Body of pancreas (tissue), 4 donors: ENCODE measurements around the gene ACSL3. TPM values are rescaled to one million over a fixed set of nuclear protein-coding genes. Genes with fewer than 3 reads are reported as not detected.
A peak's percentile ranks its signal among the peaks of the same experiment; 100 is the strongest.

ENCODE experiments used
- ATAC-seq: fragments of 150-250 bp; one replicate; pipeline ENCODE4 v1.9.1; 2016
- DNase-seq, 4 donors: peaks; one replicate each; pipeline ENCODE4 v3.0.0-alpha.2; 2019
- H3K27ac ChIP-seq, 4 donors: fragments of 200-600 bp; sonication (generic); 1 replicate in 3 of 4; 2 replicates in 1 of 4; pipeline versions ENCODE4 v1.5.1 to v1.6.1; 2016 to 2019; ENCODE audit warnings: mild to moderate bottlenecking in 1 of 4, mixed read lengths in 1 of 4, moderate library complexity in 1 of 4
- H3K27me3 ChIP-seq, 2 donors: fragments of 200-600 bp; sonication (generic); one replicate each; pipeline ENCODE4 v1.6.0; 2016; ENCODE audit warnings: mild to moderate bottlenecking in 1 of 2
- H3K36me3 ChIP-seq, 2 donors: fragments of 200-600 bp; sonication (generic); replicated peaks in 1 of 2; 2 replicates each; pipeline ENCODE4 v1.5.1; 2016; ENCODE audit warnings: low read depth in 2 of 2; ENCODE audit not compliant: insufficient read depth in 1 of 2
- H3K4me1 ChIP-seq: fragments of 200-600 bp; sonication (generic); one replicate; pipeline ENCODE4 v1.6.0; 2016
- H3K4me3 ChIP-seq, 2 donors: fragments of 200-600 bp; sonication (generic); 1 replicate in 1 of 2; 2 replicates in 1 of 2; pipeline ENCODE4 v1.5.1; 2016 to 2019
- H3K9me3 ChIP-seq, 3 donors: fragments of 200-600 bp; sonication (generic); 1 replicate in 2 of 3; 2 replicates in 1 of 3; pipeline ENCODE4 v1.5.1; 2016
- POLR2A ChIP-seq, 3 donors: fragments of 450-650 bp; IDR thresholded peaks; one replicate each; pipeline ENCODE4 v1.6.1; 2016; ENCODE audit warnings: antibody characterized with exemption in 3 of 3, mild to moderate bottlenecking in 2 of 3
- WGBS, 2 donors: methylation state at CpG; one replicate each; pipeline ENCODE4 v1.1.5; 2017; 5-methylcytosine and 5-hydroxymethylcytosine counted together
- intact Hi-C: fragments of 100-400 bp; cut with DNase I; formaldehyde crosslinking; loops from one replicate; pipeline ENCODE4 v1.15.1; 2023
- total RNA-seq, 2 donors: library from RNA; depleted of rRNA; stranded (reverse); fragments of >200 nt; gene quantifications; one replicate each; pipeline ENCODE4 v1.1.0, GENCODE V29; 2016
- TF ChIP-seq, protein P1 (sequence below), 7 experiments: fragments of 450-650 bp in 4 of 7; fragments of 200-600 bp in 3 of 7; sonication (generic) in 3 of 7; IDR thresholded peaks; one replicate each; pipeline ENCODE4 v1.5.1; 2016 to 2019; ENCODE audit warnings: antibody characterized with exemption in 7 of 7

Gene ACSL3
- total RNA-seq, 2 donors from 2014 or later, result 24.6 to 60.0 TPM

- no peak for DNase-seq
- no peaks in the 10 kb centered on the region for H3K27me3 ChIP-seq
- 93 to 98% methylated on average over 2 of the region's 2 CpGs for WGBS, 2 donors
- intact Hi-C loops, result no loop called here
- no peaks in the 10 kb centered on the region for H3K9me3 ChIP-seq
- peaks cover 6% of the 10 kb centered on the region for H3K4me1 ChIP-seq
- H3K36me3 ChIP-seq, result no peaks in the 10 kb centered on the region
- ATAC-seq, result no peak
- H3K4me3 ChIP-seq, result no peak overlapping the region
- no peak overlapping the region for H3K27ac ChIP-seq
- TF ChIP-seq, protein P1, sequence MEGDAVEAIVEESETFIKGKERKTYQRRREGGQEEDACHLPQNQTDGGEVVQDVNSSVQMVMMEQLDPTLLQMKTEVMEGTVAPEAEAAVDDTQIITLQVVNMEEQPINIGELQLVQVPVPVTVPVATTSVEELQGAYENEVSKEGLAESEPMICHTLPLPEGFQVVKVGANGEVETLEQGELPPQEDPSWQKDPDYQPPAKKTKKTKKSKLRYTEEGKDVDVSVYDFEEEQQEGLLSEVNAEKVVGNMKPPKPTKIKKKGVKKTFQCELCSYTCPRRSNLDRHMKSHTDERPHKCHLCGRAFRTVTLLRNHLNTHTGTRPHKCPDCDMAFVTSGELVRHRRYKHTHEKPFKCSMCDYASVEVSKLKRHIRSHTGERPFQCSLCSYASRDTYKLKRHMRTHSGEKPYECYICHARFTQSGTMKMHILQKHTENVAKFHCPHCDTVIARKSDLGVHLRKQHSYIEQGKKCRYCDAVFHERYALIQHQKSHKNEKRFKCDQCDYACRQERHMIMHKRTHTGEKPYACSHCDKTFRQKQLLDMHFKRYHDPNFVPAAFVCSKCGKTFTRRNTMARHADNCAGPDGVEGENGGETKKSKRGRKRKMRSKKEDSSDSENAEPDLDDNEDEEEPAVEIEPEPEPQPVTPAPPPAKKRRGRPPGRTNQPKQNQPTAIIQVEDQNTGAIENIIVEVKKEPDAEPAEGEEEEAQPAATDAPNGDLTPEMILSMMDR (IDR thresholded peaks at IDR 0.05), result no peak
- TF ChIP-seq POLR2A (IDR thresholded peaks at IDR 0.05), result no peak
Measured at GRCh38 chr2:222833410-222833809, 27.4 kb upstream of the ACSL3 start.

DNA sequence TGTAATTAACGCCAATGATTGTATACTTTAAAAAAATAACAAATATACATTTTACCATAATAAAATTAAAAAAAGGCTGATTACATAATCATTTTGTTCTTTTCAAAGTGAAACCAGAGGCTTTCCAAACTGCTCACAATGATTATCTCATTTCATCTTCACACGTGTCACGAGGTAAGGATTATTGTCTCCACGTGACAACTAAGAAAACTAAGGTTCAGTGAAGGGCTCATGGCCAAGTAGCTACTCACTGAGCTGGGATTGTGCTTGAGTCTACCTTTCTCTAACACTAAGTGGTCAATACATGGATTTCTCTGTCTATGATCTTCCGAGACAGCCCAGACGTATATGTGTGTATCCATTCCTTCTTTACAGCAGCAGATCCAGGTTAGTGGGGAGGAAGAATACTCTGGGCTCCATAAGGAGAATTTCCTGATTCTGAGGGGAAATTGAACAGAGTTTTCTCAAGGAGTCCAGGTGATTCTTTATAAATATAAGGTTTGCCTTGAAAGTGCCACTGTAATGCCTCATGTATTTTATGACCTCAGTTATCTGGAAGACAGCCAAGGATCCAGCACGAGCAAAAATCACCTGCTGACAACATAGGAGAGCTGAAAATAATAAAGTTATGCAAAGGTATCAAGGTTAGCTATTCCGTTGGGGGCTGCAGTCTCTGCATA is 25.6 kb upstream of the ACSL3 start:
- intact Hi-C loops, result no loop called here
- WGBS, 2 donors, result 53 to 54% methylated on average over 8 of the region's 8 CpGs
- no peak for TF ChIP-seq POLR2A (IDR thresholded peaks at IDR 0.05)
- TF ChIP-seq, protein P1 (IDR thresholded peaks at IDR 0.05), result no peak
- ATAC-seq, result peak; percentile 69
- H3K4me3 ChIP-seq, result no peak overlapping the region
- no peaks in the 10 kb centered on the region for H3K9me3 ChIP-seq
- H3K27ac ChIP-seq, result peak overlapping the region in 1 of 4 donors; percentile 37
- H3K36me3 ChIP-seq, result no peaks in the 10 kb centered on the region
- DNase-seq, result peak in 3 of 4 donors; percentile 35 to 52 (median 51)
- no peaks in the 10 kb centered on the region for H3K27me3 ChIP-seq
- peaks cover 6% of the 10 kb centered on the region for H3K4me1 ChIP-seq

GRCh38 chr2:222835823-222836151 is 25.0 kb upstream of the ACSL3 start:
- intact Hi-C loops, result no loop called here
- DNase-seq (no peak), ATAC-seq (no peak)
- Histone ChIP-seq H3K9me3 (no peaks in the 10 kb centered on the region), H3K36me3 (no peaks in the 10 kb centered on the region), H3K4me1 (peaks cover 6% of the 10 kb centered on the region), H3K27me3 (no peaks in the 10 kb centered on the region), H3K4me3 (no peak overlapping the region), H3K27ac (peak overlapping the region in 1 of 4 donors; percentile 37)
- TF ChIP-seq POLR2A (IDR thresholded peaks at IDR 0.05), result no peak
- TF ChIP-seq, protein P1 (IDR thresholded peaks at IDR 0.05), result no peak
- WGBS, 2 donors, result 77 to 79% methylated on average over 5 of the region's 5 CpGs

DNA sequence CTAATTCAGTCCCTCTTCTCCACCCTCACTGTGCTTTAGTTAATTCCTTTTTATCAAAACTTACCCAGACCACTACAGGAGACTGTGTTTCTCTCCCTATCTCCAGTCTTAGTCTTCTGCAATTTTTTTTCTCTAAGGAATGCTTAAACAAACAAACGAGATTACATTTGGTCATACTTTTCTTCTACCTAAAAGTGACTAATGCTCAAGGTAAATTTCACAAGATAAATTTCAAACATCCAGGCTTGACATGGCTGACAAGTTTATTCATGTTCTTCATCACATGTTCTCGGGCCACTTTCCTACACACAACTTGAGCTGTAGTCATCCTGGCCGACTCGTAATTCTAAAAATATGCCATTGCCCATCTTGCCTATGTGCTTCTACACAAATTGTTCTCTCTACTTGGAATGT is 23.2 kb upstream of the ACSL3 start:
- H3K27ac ChIP-seq, result no peak overlapping the region

More for the DNA sequence above, 23.2 kb upstream of the ACSL3 start:
- 48 to 53% methylated on average over 4 of the region's 4 CpGs for WGBS, 2 donors
- Histone ChIP-seq H3K4me1 (peaks cover 12% of the 10 kb centered on the region), H3K9me3 (no peaks in the 10 kb centered on the region), H3K27me3 (no peaks in the 10 kb centered on the region), H3K4me3 (no peak overlapping the region), H3K36me3 (no peaks in the 10 kb centered on the region)
- ATAC-seq (peak; percentile 31), DNase-seq (no peak)
- intact Hi-C loops, result no loop called here
- TF ChIP-seq, protein P1 (IDR thresholded peaks at IDR 0.05), result no peak
- TF ChIP-seq POLR2A (IDR thresholded peaks at IDR 0.05), result no peak
